ENCODE data around the gene FADS2.

FADS2 gene

GRCh38 chr11:61897387-61898246 is 69.5 kb downstream of the FADS2 start:
- no peak overlapping the region for H3K9ac ChIP-seq (ENCODE audit: low read length)
- H3K36me3 ChIP-seq (ENCODE audit: insufficient read depth, low read length) = peaks cover 29% of the 10 kb centered on the region
- H3K4me3 ChIP-seq (ENCODE audit: low read depth in 1 of 2, low read length in 2 of 2) = no peak overlapping the region
- H3K27me3 ChIP-seq (ENCODE audit: control insufficient read depth in 1 of 2, insufficient read depth in 2 of 2, low read length in 2 of 2) = no peaks in the 10 kb centered on the region
- H3K4me1 ChIP-seq (ENCODE audit: insufficient read depth, low read length) = peaks cover 5% of the 10 kb centered on the region
- peak overlapping the region; percentile 34 for H3K27ac ChIP-seq (ENCODE audit: low read depth, low read length)
- H3K9me3 ChIP-seq (ENCODE audit: low read length) = no peaks in the 10 kb centered on the region

GRCh38 chr11:61898247-61898582 is 70.1 kb downstream of the FADS2 start:
- peak overlapping the region; percentile 34 for H3K27ac ChIP-seq (ENCODE audit: low read depth, low read length)
- H3K27me3 ChIP-seq (ENCODE audit: control insufficient read depth in 1 of 2, insufficient read depth in 2 of 2, low read length in 2 of 2) = no peaks in the 10 kb centered on the region
- H3K9me3 ChIP-seq (ENCODE audit: low read length) = no peaks in the 10 kb centered on the region
- H3K4me1 ChIP-seq (ENCODE audit: insufficient read depth, low read length) = peaks cover 5% of the 10 kb centered on the region
- no peak overlapping the region for H3K9ac ChIP-seq (ENCODE audit: low read length)
- H3K4me3 ChIP-seq (ENCODE audit: low read depth in 1 of 2, low read length in 2 of 2) = no peak overlapping the region
- peaks cover 29% of the 10 kb centered on the region for H3K36me3 ChIP-seq (ENCODE audit: insufficient read depth, low read length)

DNA sequence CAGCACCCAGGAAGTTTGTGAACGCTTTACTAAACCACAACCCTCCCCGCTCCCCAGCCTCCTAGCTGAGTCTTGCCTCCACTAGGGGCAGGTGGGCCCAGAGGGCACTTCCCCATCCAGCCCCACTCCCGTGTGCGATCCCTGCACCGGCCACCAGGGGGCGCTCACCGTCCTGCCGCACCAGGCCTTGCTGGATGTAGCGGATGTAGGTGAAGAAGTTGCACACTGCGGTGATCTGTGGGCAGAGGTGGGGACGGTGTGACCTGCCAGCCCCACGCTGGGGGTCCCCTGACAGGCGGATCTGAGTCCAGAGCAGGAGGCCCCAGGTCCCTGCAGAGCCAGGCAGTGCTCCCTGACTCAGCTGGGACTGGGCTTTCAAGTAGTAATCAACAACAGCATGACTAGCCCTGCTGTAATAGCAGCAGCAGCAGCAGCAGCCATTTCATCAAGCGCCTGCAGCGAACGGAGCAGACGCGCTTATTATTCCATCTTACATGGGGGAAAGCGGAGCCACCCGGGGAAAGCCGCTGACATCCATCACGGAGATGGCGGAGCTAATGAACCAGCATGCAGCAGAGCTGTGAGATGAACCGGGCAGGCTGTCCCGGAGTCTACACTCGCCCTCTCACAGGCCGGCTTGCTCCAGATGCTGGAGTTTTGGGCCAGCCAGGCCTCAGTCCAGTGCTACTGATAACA is 71.2 kb downstream of the FADS2 start:
- Histone ChIP-seq H3K9me3 (ENCODE audit: low read length) (no peaks in the 10 kb centered on the region), H3K36me3 (ENCODE audit: insufficient read depth, low read length) (peaks cover 29% of the 10 kb centered on the region), H3K4me3 (ENCODE audit: low read depth in 1 of 2, low read length in 2 of 2) (no peak overlapping the region), H3K9ac (ENCODE audit: low read length) (no peak overlapping the region), H3K27me3 (ENCODE audit: control insufficient read depth in 1 of 2, insufficient read depth in 2 of 2, low read length in 2 of 2) (no peaks in the 10 kb centered on the region), H3K27ac (ENCODE audit: low read depth, low read length) (no peak overlapping the region), H3K4me1 (ENCODE audit: insufficient read depth, low read length) (peaks cover 5% of the 10 kb centered on the region)

GRCh38 chr11:61900251-61900650 is 72.2 kb downstream of the FADS2 start:
- Histone ChIP-seq H3K27me3 (ENCODE audit: control insufficient read depth in 1 of 2, insufficient read depth in 2 of 2, low read length in 2 of 2) (no peaks in the 10 kb centered on the region), H3K36me3 (ENCODE audit: insufficient read depth, low read length) (peaks cover 29% of the 10 kb centered on the region), H3K4me1 (ENCODE audit: insufficient read depth, low read length) (peaks cover 5% of the 10 kb centered on the region), H3K9me3 (ENCODE audit: low read length) (no peaks in the 10 kb centered on the region), H3K9ac (ENCODE audit: low read length) (no peak overlapping the region), H3K27ac (ENCODE audit: low read depth, low read length) (no peak overlapping the region), H3K4me3 (ENCODE audit: low read depth in 1 of 2, low read length in 2 of 2) (no peak overlapping the region)

DNA sequence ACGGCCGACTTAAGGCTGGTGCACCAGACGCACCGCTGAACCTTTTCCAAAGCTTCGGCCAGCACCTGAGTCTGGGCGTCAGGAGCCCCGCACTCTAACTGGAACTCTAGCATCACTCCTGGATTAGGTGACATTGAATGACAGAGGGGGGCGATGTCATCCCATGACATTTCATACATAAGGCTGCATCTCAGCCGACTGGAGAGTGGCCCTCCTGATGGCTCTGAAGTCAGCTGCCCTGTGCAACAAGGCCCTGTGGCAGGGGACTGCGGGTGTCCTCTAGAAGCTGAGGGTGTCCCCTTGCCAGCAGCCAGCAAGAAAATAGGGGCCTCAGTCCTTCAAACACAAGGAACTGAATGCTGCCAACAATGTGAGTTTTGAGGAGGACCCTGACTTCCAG is 73.3 kb downstream of the FADS2 start:
- Histone ChIP-seq H3K9me3 (ENCODE audit: low read length) (no peaks in the 10 kb centered on the region), H3K36me3 (ENCODE audit: insufficient read depth, low read length) (peaks cover 28% of the 10 kb centered on the region), H3K4me3 (ENCODE audit: low read depth in 1 of 2, low read length in 2 of 2) (no peak overlapping the region), H3K27ac (ENCODE audit: low read depth, low read length) (no peak overlapping the region), H3K27me3 (ENCODE audit: control insufficient read depth in 1 of 2, insufficient read depth in 2 of 2, low read length in 2 of 2) (no peaks in the 10 kb centered on the region), H3K9ac (ENCODE audit: low read length) (no peak overlapping the region), H3K4me1 (ENCODE audit: insufficient read depth, low read length) (peaks cover 5% of the 10 kb centered on the region)

DNA sequence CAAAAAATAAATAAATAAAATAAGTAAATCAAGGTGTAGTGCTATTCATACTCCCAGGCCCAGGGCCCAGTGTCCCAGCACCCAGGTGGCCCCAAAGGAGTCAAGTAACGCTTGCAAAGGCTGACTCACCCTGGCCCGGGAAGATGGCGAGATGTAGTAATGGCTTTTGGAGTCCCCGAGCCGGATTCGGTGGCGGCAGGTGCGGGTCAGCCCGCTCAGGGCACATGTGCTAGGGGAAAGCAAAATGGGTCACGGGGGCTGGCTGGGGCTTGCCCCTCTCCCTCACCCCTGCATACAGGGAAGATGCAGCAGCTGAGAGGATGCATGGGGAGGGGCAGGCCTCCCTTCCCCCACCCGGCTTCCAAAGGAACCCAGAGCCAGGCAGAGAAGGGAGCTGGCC is 74.2 kb downstream of the FADS2 start:
- H3K9me3 ChIP-seq (ENCODE audit: low read length) = no peaks in the 10 kb centered on the region
- H3K36me3 ChIP-seq (ENCODE audit: insufficient read depth, low read length) = peaks cover 26% of the 10 kb centered on the region

DNA sequence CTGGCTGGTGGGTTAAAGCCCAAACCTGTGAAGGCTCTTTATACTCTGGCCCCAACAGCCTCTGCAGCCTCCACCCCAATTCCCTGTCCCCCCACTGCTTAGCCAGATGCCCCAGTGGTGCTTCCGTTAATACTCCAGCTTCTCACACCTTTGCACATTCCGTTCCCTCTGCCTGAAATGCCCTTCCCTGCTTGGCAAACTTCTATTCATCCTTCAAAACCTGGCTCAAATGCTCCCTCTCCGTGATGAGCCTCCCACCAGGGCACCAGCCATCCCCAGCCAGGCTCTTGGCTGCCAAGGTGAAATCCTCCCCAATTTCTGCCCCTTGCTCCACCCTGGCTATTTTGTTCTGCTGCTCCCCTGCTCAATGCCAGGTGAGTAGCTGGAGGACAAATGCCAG is 75.7 kb downstream of the FADS2 start:
- Histone ChIP-seq H3K27ac (ENCODE audit: low read depth, low read length) (no peak overlapping the region), H3K9me3 (ENCODE audit: low read length) (no peaks in the 10 kb centered on the region), H3K4me1 (ENCODE audit: insufficient read depth, low read length) (peaks cover 8% of the 10 kb centered on the region), H3K9ac (ENCODE audit: low read length) (no peak overlapping the region), H3K27me3 (ENCODE audit: control insufficient read depth in 1 of 2, insufficient read depth in 2 of 2, low read length in 2 of 2) (no peaks in the 10 kb centered on the region), H3K36me3 (ENCODE audit: insufficient read depth, low read length) (peaks cover 13% of the 10 kb centered on the region), H3K4me3 (ENCODE audit: low read depth in 1 of 2, low read length in 2 of 2) (no peak overlapping the region)

More for the DNA sequence above, 74.2 kb downstream of the FADS2 start:
- no peak overlapping the region for H3K27ac ChIP-seq (ENCODE audit: low read depth, low read length)
- H3K4me3 ChIP-seq (ENCODE audit: low read depth in 1 of 2, low read length in 2 of 2) = no peak overlapping the region
- H3K27me3 ChIP-seq (ENCODE audit: control insufficient read depth in 1 of 2, insufficient read depth in 2 of 2, low read length in 2 of 2) = no peaks in the 10 kb centered on the region
- no peak overlapping the region for H3K9ac ChIP-seq (ENCODE audit: low read length)
- peaks cover 5% of the 10 kb centered on the region for H3K4me1 ChIP-seq (ENCODE audit: insufficient read depth, low read length)

DNA sequence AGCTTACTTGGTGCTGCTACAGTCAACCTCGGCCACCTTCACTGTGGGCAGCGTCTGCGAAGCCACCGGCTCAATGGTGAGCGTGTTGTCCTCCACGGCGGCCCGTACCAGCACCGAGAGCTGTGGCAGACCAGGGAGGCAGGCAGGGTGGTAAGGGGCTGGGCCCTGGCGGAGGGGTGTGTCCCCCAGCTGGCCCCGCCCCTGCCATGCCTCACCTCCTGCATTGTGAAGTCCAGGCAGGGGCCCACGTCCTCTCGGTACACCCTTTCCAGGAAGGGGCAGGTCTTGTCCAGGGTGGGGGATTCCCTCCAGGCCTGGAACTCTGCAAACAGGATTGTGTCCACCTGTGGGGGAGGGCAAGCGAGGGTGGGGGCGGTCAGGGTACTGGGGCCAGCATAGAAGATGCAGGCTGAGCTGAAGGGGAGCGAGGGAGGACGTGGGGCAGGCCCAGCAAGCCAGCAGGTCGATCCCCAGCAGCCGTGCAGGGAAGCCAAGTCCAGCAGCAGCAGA is 76.5 kb downstream of the FADS2 start:
- Histone ChIP-seq H3K9ac (ENCODE audit: low read length) (no peak overlapping the region), H3K36me3 (ENCODE audit: insufficient read depth, low read length) (peaks cover 13% of the 10 kb centered on the region), H3K4me1 (ENCODE audit: insufficient read depth, low read length) (peaks cover 12% of the 10 kb centered on the region), H3K4me3 (ENCODE audit: low read depth in 1 of 2, low read length in 2 of 2) (no peak overlapping the region), H3K9me3 (ENCODE audit: low read length) (no peaks in the 10 kb centered on the region), H3K27ac (ENCODE audit: low read depth, low read length) (no peak overlapping the region), H3K27me3 (ENCODE audit: control insufficient read depth in 1 of 2, insufficient read depth in 2 of 2, low read length in 2 of 2) (no peaks in the 10 kb centered on the region)

DNA sequence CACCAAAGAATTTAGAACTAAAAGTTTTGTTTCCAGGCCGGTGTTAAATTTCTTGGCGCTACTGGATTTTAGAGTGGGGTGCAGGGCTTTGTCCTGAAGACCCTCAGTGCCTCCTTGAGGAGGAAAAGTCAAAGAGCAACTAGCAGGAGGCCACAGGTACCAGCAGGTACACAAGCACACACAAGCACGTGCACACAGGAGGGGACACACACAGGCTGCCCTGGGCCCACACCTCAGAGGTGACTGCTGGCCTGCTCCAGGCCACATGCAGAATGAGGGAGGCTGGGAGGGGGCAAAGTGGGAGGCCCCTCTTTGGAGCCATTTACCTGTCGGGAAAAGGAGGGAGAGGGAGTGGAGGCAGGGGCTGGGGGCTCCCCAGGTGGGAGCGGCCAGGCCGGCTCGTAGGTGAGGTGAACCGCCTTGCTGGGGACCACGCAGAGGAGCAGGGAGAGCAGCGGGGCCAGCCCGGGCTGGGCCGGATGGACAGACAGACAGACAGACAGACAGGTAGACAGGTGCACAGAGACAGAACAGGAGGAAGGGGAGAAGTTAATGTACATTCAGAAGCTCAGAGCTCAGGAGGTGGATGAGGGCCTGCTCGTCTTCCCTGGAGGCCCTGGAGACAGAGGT is 77.1 kb downstream of the FADS2 start:
- Histone ChIP-seq H3K4me1 (ENCODE audit: insufficient read depth, low read length) (peaks cover 14% of the 10 kb centered on the region), H3K36me3 (ENCODE audit: insufficient read depth, low read length) (peaks cover 13% of the 10 kb centered on the region), H3K27ac (ENCODE audit: low read depth, low read length) (no peak overlapping the region)

GRCh38 chr11:61905801-61906521 is 77.9 kb downstream of the FADS2 start:
- H3K27me3 ChIP-seq (ENCODE audit: control insufficient read depth in 1 of 2, insufficient read depth in 2 of 2, low read length in 2 of 2) = no peaks in the 10 kb centered on the region
- H3K4me1 ChIP-seq (ENCODE audit: insufficient read depth, low read length) = peaks cover 22% of the 10 kb centered on the region
- H3K4me3 ChIP-seq (ENCODE audit: low read depth in 1 of 2, low read length in 2 of 2) = no peak overlapping the region
- no peak overlapping the region for H3K9ac ChIP-seq (ENCODE audit: low read length)
- no peaks in the 10 kb centered on the region for H3K9me3 ChIP-seq (ENCODE audit: low read length)
- H3K36me3 ChIP-seq (ENCODE audit: insufficient read depth, low read length) = peaks cover 9% of the 10 kb centered on the region
- no peak overlapping the region for H3K27ac ChIP-seq (ENCODE audit: low read depth, low read length)

More for the DNA sequence above, 77.1 kb downstream of the FADS2 start:
- H3K27me3 ChIP-seq (ENCODE audit: control insufficient read depth in 1 of 2, insufficient read depth in 2 of 2, low read length in 2 of 2) = no peaks in the 10 kb centered on the region
- no peak overlapping the region for H3K9ac ChIP-seq (ENCODE audit: low read length)
- H3K4me3 ChIP-seq (ENCODE audit: low read depth in 1 of 2, low read length in 2 of 2) = no peak overlapping the region
- H3K9me3 ChIP-seq (ENCODE audit: low read length) = no peaks in the 10 kb centered on the region

GRCh38 chr11:61906522-61906909 is 78.4 kb downstream of the FADS2 start:
- H3K9ac ChIP-seq (ENCODE audit: low read length) = no peak overlapping the region
- H3K36me3 ChIP-seq (ENCODE audit: insufficient read depth, low read length) = peaks cover 8% of the 10 kb centered on the region
- H3K4me3 ChIP-seq (ENCODE audit: low read depth in 1 of 2, low read length in 2 of 2) = no peak overlapping the region
- peaks cover 27% of the 10 kb centered on the region for H3K4me1 ChIP-seq (ENCODE audit: insufficient read depth, low read length)
- H3K27ac ChIP-seq (ENCODE audit: low read depth, low read length) = no peak overlapping the region
- no peaks in the 10 kb centered on the region for H3K9me3 ChIP-seq (ENCODE audit: low read length)
- no peaks in the 10 kb centered on the region for H3K27me3 ChIP-seq (ENCODE audit: control insufficient read depth in 1 of 2, insufficient read depth in 2 of 2, low read length in 2 of 2)

Measured in muscle layer of colon (tissue), 2 donors.